Posterior vena cava (tissue), 2 donors: ENCODE results near the gene ROCK1. TPM values are rescaled to one million over a fixed set of nuclear protein-coding genes. Genes with fewer than 3 reads are reported as not detected.
"Not testable (repeated sequence)": the region's sequence is repeated elsewhere in the genome, so short reads cannot be mapped to it uniquely, and the experiment has no call there.

ENCODE experiments used
- DNase-seq: peaks from one replicate; pipeline ENCODE4 v3.0.0-alpha.2; 2020; ENCODE audit warnings: low spot score
- intact Hi-C, 2 donors: fragments of 100-400 bp; cut with DNase I; formaldehyde crosslinking; loops; one replicate each; pipeline versions ENCODE4 v1.14.1 to v1.14.2; 2022 to 2023
- long read RNA-seq, 2 donors: library from polyadenylated mRNA; unstranded; transcript quantifications; one replicate each; pipeline ENCODE4 v2.0.0, GENCODE V29; 2020 to 2021
- total RNA-seq, 2 donors: library from RNA; stranded (reverse); fragmentation: NEBNext Ultra II Directional; extraction: Animal tissue kit (Norgen Biotek cat#: 25700); gene quantifications; one replicate each; pipeline ENCODE4 v1.2.1, GENCODE V29; 2021
- donor health status: DM: yes; HTN: yes; CAD: no.
- donor health status: DM: yes; HTN: yes; CAD: no.

ROCK1 gene
- 100 to 1,000 TPM; 114 to 143 TPM for total RNA-seq
- long read RNA-seq, donor 1, partial matches to known transcripts, result 74 of 84 reads
- long read RNA-seq, donor 1, other reads (novel, unspliced or antisense), result 10 of 84 reads
- long read RNA-seq, donor 2, partial matches to known transcripts, result 193 of 215 reads
- long read RNA-seq, donor 2, other reads (novel, unspliced or antisense), result 22 of 215 reads

- DNase-seq, result peak; percentile 100
- intact Hi-C loops, result loop anchor here in 1 of 2 donors (10.0 kb wide), 2 partner anchors 53 to 127 kb away; no protein-coding TSS in a partner anchor
These were observed at the start of gene ROCK1 for GRCh38 chr18:21111346-21112139. TSS of gene ROCK1 (minus strand) at chr18:21111813. CDS start at chr18:21110910, 903 bp downstream.

GRCh38 chr18:21155443-21155842 is 43.8 kb upstream of the ROCK1 start:
- intact Hi-C loops, result no loop called here
- no peak for DNase-seq

GRCh38 chr18:21146016-21146415 is 34.4 kb upstream of the ROCK1 start:
- DNase-seq, result no peak
- intact Hi-C loops, result no loop called here

- no peak for DNase-seq
- intact Hi-C loops, result no loop called here
These were observed 33.8 kb upstream of the ROCK1 start for GRCh38 chr18:21145371-21145770.

GRCh38 chr18:21141668-21142422 is 30.2 kb upstream of the ROCK1 start:
- DNase-seq, result no peak
- intact Hi-C loops, result no loop called here

- intact Hi-C loops, DNase-seq: not testable (repeated sequence)
These were observed 26.3 kb upstream of the ROCK1 start for GRCh38 chr18:21137719-21138488.

- intact Hi-C loops, result no loop called here
- no peak for DNase-seq
These were observed 23.3 kb upstream of the ROCK1 start for GRCh38 chr18:21134895-21135294.

GRCh38 chr18:21132398-21132918 is 20.8 kb upstream of the ROCK1 start:
- no peak for DNase-seq
- intact Hi-C loops, result no loop called here

GRCh38 chr18:21131698-21132227 is 20.1 kb upstream of the ROCK1 start:
- no peak for DNase-seq
- intact Hi-C loops, result no loop called here

- intact Hi-C loops, result no loop called here
- DNase-seq, result no peak
These were observed 18.1 kb upstream of the ROCK1 start for GRCh38 chr18:21129566-21130216.

GRCh38 chr18:21123290-21123926 is 11.8 kb upstream of the ROCK1 start:
- no peak for DNase-seq
- intact Hi-C loops, result no loop called here

- no peak for DNase-seq
- intact Hi-C loops, result loop anchor here in 1 of 2 donors (10.0 kb wide), 2 partner anchors 46 to 134 kb away; no protein-coding TSS in a partner anchor
These were observed 7.2 kb upstream of the ROCK1 start for GRCh38 chr18:21118806-21119205.

GRCh38 chr18:21117409-21118131 is 6.0 kb upstream of the ROCK1 start:
- DNase-seq, result no peak
- intact Hi-C loops, result loop anchor here in 1 of 2 donors (10.0 kb wide), 2 partner anchors 47 to 133 kb away; no protein-coding TSS in a partner anchor

GRCh38 chr18:21115519-21116411 is 4.2 kb upstream of the ROCK1 start:
- no peak for DNase-seq
- intact Hi-C loops, result loop anchor here in 1 of 2 donors (10.0 kb wide), 2 partner anchors 49 to 131 kb away; no protein-coding TSS in a partner anchor

GRCh38 chr18:21112543-21113105 is 1.0 kb upstream of the ROCK1 start:
- intact Hi-C loops, result loop anchor here in 1 of 2 donors (10.0 kb wide), 2 partner anchors 52 to 128 kb away; no protein-coding TSS in a partner anchor
- DNase-seq, result no peak

- intact Hi-C loops, result loop anchor here in 1 of 2 donors (10.0 kb wide), 2 partner anchors 53 to 127 kb away; no protein-coding TSS in a partner anchor
These were observed 494 bp upstream of the ROCK1 start for GRCh38 chr18:21112140-21112473.

More at GRCh38 chr18:21112140-21112473, 494 bp upstream of the ROCK1 start:
- DNase-seq, result peak; percentile 94
